A673 (cell line): ENCODE results near the gene ASGR2. TPM values are rescaled to one million over a fixed set of nuclear protein-coding genes. Genes with fewer than 3 reads are reported as not detected.

ENCODE experiments used
- BruUV-seq: library from RNA; stranded (reverse); fragments of 400-500 nt; replicated peaks from 2 replicates; lab custom pipeline; 2021; lab: Mats Ljungman, UMichigan
- CTCF ChIA-PET: fragments of 300-600 bp; sonication (Branson Sonifier 250); formaldehyde crosslinking; loops from one replicate; lab custom pipeline; 2022; ENCODE audit warnings: antibody characterized with exemption; lab: Charles Lee
- POLR2A ChIA-PET: fragments of 300-600 bp; sonication (Branson Sonifier 250); formaldehyde crosslinking; loops from one replicate; lab custom pipeline; 2022; ENCODE audit warnings: antibody characterized with exemption; ENCODE audit not compliant: low non-redundant PET; lab: Charles Lee
- DNase-seq: peaks from one replicate; pipeline ENCODE4 v3.0.0-alpha.2; 2015; ENCODE audit warnings: low spot score
- H3K27ac ChIP-seq: fragments of 200-600 bp; sonication (generic); 2 replicates; pipeline ENCODE4 v1.5.1; 2016; ENCODE audit warnings: mixed run types, low read depth, mild to moderate bottlenecking, mixed read lengths, antibody characterized with exemption, low read length; ENCODE audit not compliant: poor library complexity, severe bottlenecking
- H3K27me3 ChIP-seq: fragments of 200-600 bp; sonication (generic); replicated peaks from 2 replicates; pipeline ENCODE4 v1.6.1; 2017; ENCODE audit warnings: mixed run types, low read depth, mild to moderate bottlenecking, mixed read lengths, antibody characterized with exemption, low read length; ENCODE audit not compliant: insufficient read depth, poor library complexity
- H3K36me3 ChIP-seq: fragments of 200-600 bp; sonication (generic); 2 replicates; pipeline ENCODE4 v1.6.1; 2016; ENCODE audit warnings: mixed run types, mild to moderate bottlenecking, mixed read lengths, antibody characterized with exemption, low read length; ENCODE audit not compliant: insufficient read depth, poor library complexity, severe bottlenecking
- H3K4me1 ChIP-seq: fragments of 200-600 bp; sonication (generic); 2 replicates; pipeline ENCODE4 v1.6.1; 2017; ENCODE audit warnings: mixed run types, mild to moderate bottlenecking, mixed read lengths, antibody characterized with exemption, low read length; ENCODE audit not compliant: insufficient read depth, poor library complexity, severe bottlenecking
- H3K4me3 ChIP-seq: fragments of 200-600 bp; sonication (generic); 2 replicates; pipeline ENCODE4 v1.5.1; 2016; ENCODE audit warnings: low read depth, mixed run types, mild to moderate bottlenecking, mixed read lengths, low read length; ENCODE audit not compliant: poor library complexity, severe bottlenecking
- H3K9me3 ChIP-seq: fragments of 200-600 bp; sonication (generic); 2 replicates; pipeline ENCODE4 v1.6.1; 2016; ENCODE audit warnings: mixed run types, low read depth, mild to moderate bottlenecking, mixed read lengths, antibody characterized with exemption, low read length; ENCODE audit not compliant: poor library complexity, severe bottlenecking
- CTCF ChIP-seq: fragments of 300-800, 200-600 bp; sonication (generic); conservative IDR thresholded peaks from 2 replicates; pipeline ENCODE4 v1.5.1; 2017; ENCODE audit warnings: low read depth, mild to moderate bottlenecking, antibody characterized with exemption, low read length, moderate library complexity, mixed read lengths
- EZH2 ChIP-seq: fragments of 200-600 bp; sonication (generic); IDR thresholded peaks from 2 replicates; pipeline ENCODE4 v1.6.1; 2017; ENCODE audit warnings: borderline replicate concordance, low read depth, mild to moderate bottlenecking, mixed read lengths, antibody characterized with exemption, low read length; ENCODE audit not compliant: poor library complexity, severe bottlenecking
- intact Hi-C: fragments of 100-400 bp; cut with micrococcal nuclease; formaldehyde crosslinking; loops from one replicate; pipeline ENCODE4 v1.10.0; 2022; ENCODE audit not compliant: unreplicated experiment
- total RNA-seq: library from RNA; stranded (reverse); gene quantifications from 2 replicates; pipeline ENCODE4 v1.2.3, GENCODE V29; 2021

Gene ASGR2
- total RNA-seq, 1 experiment from 2014 or later = not detected

- Histone ChIP-seq H3K4me1 (no peaks in the 10 kb centered on the region), H3K27me3 (no peaks in the 10 kb centered on the region), H3K4me3 (no peak overlapping the region), H3K9me3 (peaks cover 6% of the 10 kb centered on the region), H3K36me3 (no peaks in the 10 kb centered on the region), H3K27ac (no peak overlapping the region)
- POLR2A ChIA-PET = no interaction called here
- no peak for TF ChIP-seq EZH2
- TF ChIP-seq CTCF = no peak
- intact Hi-C loops = no loop called here
- CTCF ChIA-PET = no interaction called here
- no peak for DNase-seq
- no TSS peak for BruUV-seq
Observed at GRCh38 chr17:7064261-7064660, 50.4 kb downstream of the ASGR2 start.

- H3K27me3 ChIP-seq = no peaks in the 10 kb centered on the region
- intact Hi-C loops = no loop called here
- peaks cover 6% of the 10 kb centered on the region for H3K9me3 ChIP-seq
- H3K36me3 ChIP-seq = no peaks in the 10 kb centered on the region
- TF ChIP-seq EZH2 (no peak), CTCF (no peak)
- no TSS peak for BruUV-seq
- H3K4me3 ChIP-seq = no peak overlapping the region
- ChIA-PET CTCF (no interaction called here), POLR2A (no interaction called here)
- H3K4me1 ChIP-seq = no peaks in the 10 kb centered on the region
- no peak overlapping the region for H3K27ac ChIP-seq
- DNase-seq = no peak
Observed at GRCh38 chr17:7063518-7064094, 51.0 kb downstream of the ASGR2 start.

- no peaks in the 10 kb centered on the region for H3K36me3 ChIP-seq
- no peaks in the 10 kb centered on the region for H3K27me3 ChIP-seq
- CTCF ChIA-PET = no interaction called here
- H3K4me3 ChIP-seq = no peak overlapping the region
- BruUV-seq = no TSS peak
- H3K27ac ChIP-seq = no peak overlapping the region
- TF ChIP-seq CTCF (no peak), EZH2 (no peak)
- POLR2A ChIA-PET = no interaction called here
- DNase-seq = peak; percentile 27
- no peaks in the 10 kb centered on the region for H3K4me1 ChIP-seq
- intact Hi-C loops = no loop called here
- H3K9me3 ChIP-seq = no peaks in the 10 kb centered on the region
Observed at GRCh38 chr17:7060165-7060891, 54.3 kb downstream of the ASGR2 start.
